IMR-90 (cell line): ENCODE measurements around the gene ZC3H4. TPM values are rescaled to one million over a fixed set of nuclear protein-coding genes. Genes with fewer than 3 reads are reported as not detected.

Experiments
- ATAC-seq: fragments of 200-7000 bp; cut with Tn5 transposase; 2 replicates; pipeline ENCODE4 v1.9.1; 2020; ENCODE audit warnings: low read depth, mild to moderate bottlenecking, moderate library complexity
- BruUV-seq: library from RNA; stranded (reverse); fragments of 400-500 nt; replicated peaks from 2 replicates; lab custom pipeline; 2021; lab: Mats Ljungman, UMichigan
- CTCF ChIA-PET: fragments of 300-600 bp; formaldehyde crosslinking; extraction: SDS; loops from one replicate; lab custom pipeline; 2021; ENCODE audit warnings: antibody characterized with exemption; lab: Yijun Ruan, JAX
- POLR2A ChIA-PET: fragments of 300-600 bp; sonication (Branson Sonifier 250); formaldehyde crosslinking; loops from one replicate; lab custom pipeline; 2022; ENCODE audit warnings: antibody characterized with exemption; ENCODE audit not compliant: unreplicated experiment; lab: Charles Lee
- DNase-seq: peaks from one replicate; pipeline ENCODE4 v3.0.0; 2013
- H2AFZ ChIP-seq: replicated peaks from 2 replicates; pipeline ENCODE3; 2013; ENCODE audit warnings: low read length, mild to moderate bottlenecking; ENCODE audit not compliant: poor library complexity
- H2AK5ac ChIP-seq: 2 replicates; pipeline ENCODE4 v1.6.1; 2013; ENCODE audit warnings: low read depth, low read length, inconsistent platforms
- H2AK9ac ChIP-seq: replicated peaks from 2 replicates; pipeline ENCODE3; 2013; ENCODE audit warnings: mild to moderate bottlenecking, low read depth, low read length, moderate library complexity; ENCODE audit not compliant: poor library complexity
- H2BK120ac ChIP-seq: 2 replicates; pipeline ENCODE4 v1.6.1; 2013; ENCODE audit warnings: low read depth, low read length, inconsistent platforms
- H2BK15ac ChIP-seq: 3 replicates; pipeline ENCODE4 v1.6.1; 2013; ENCODE audit warnings: low read depth, low read length, inconsistent platforms
- H2BK20ac ChIP-seq: 2 replicates; pipeline ENCODE4 v1.6.1; 2013; ENCODE audit warnings: low read depth, mild to moderate bottlenecking, inconsistent platforms, low read length, moderate library complexity
- H2BK5ac ChIP-seq: 2 replicates; pipeline ENCODE4 v1.6.1; 2013; ENCODE audit warnings: mild to moderate bottlenecking, low read depth, low read length, inconsistent platforms; ENCODE audit not compliant: poor library complexity, severe bottlenecking
- H3K14ac ChIP-seq: replicated peaks from 2 replicates; pipeline ENCODE4 v1.6.1; 2013; ENCODE audit warnings: low read depth, low read length, inconsistent platforms
- H3K18ac ChIP-seq: 2 replicates; pipeline ENCODE4 v1.6.1; 2013; ENCODE audit warnings: low read depth, low read length, control low read depth
- H3K23ac ChIP-seq: 2 replicates; pipeline ENCODE4 v1.6.1; 2013; ENCODE audit warnings: low read depth, low read length, inconsistent platforms
- H3K27ac ChIP-seq: 2 replicates; pipeline ENCODE4 v1.5.1; 2013; ENCODE audit warnings: mild to moderate bottlenecking, control low read depth, low read length; ENCODE audit not compliant: insufficient read depth
- H3K27me3 ChIP-seq: 2 replicates; pipeline ENCODE4 v1.6.1; 2013; ENCODE audit warnings: low read length; ENCODE audit not compliant: control insufficient read depth, insufficient read depth
- H3K36me3 ChIP-seq: 2 replicates; pipeline ENCODE4 v1.6.1; 2013; ENCODE audit warnings: low read length, mixed read lengths; ENCODE audit not compliant: control insufficient read depth, insufficient read depth
- H3K4ac ChIP-seq: 2 replicates; pipeline ENCODE4 v1.6.1; 2013; ENCODE audit warnings: low read depth, low read length, inconsistent platforms
- H3K4me1 ChIP-seq: 2 replicates; pipeline ENCODE4 v1.6.1; 2013; ENCODE audit warnings: low read length, mixed read lengths; ENCODE audit not compliant: control insufficient read depth, insufficient read depth
- H3K4me2 ChIP-seq: 2 replicates; pipeline ENCODE4 v1.6.1; 2013; ENCODE audit warnings: low read depth, mild to moderate bottlenecking, control low read depth, low read length, moderate library complexity
- H3K4me3 ChIP-seq: 2 replicates; pipeline ENCODE4 v1.5.1; 2013; ENCODE audit warnings: low read depth, mild to moderate bottlenecking, control low read depth, low read length, moderate library complexity; ENCODE audit not compliant: insufficient read depth
- H3K56ac ChIP-seq: 2 replicates; pipeline ENCODE4 v1.6.1; 2013; ENCODE audit warnings: low read length, inconsistent platforms; ENCODE audit not compliant: insufficient read depth; ENCODE audit errors: extremely low read depth
- H3K79me1 ChIP-seq, 2 experiments: 2 replicates each; pipeline ENCODE4 v1.6.1; 2013; ENCODE audit warnings: low read length in 2 of 2, inconsistent platforms in 1 of 2, low read depth in 1 of 2
- H3K9ac ChIP-seq: 2 replicates; pipeline ENCODE4 v1.6.1; 2013; ENCODE audit warnings: low read depth, low read length, control low read depth
- H3K9me1 ChIP-seq: 2 replicates; pipeline ENCODE4 v1.6.1; 2013; ENCODE audit warnings: low read length, inconsistent platforms; ENCODE audit not compliant: insufficient read depth
- H3K9me3 ChIP-seq: 2 replicates; pipeline ENCODE4 v1.6.1; 2013; ENCODE audit warnings: low read length; ENCODE audit not compliant: control insufficient read depth, insufficient read depth
- H4K20me1 ChIP-seq: 2 replicates; pipeline ENCODE4 v1.6.1; 2013; ENCODE audit warnings: low read length, inconsistent platforms; ENCODE audit not compliant: insufficient read depth
- H4K5ac ChIP-seq: 2 replicates; pipeline ENCODE4 v1.6.1; 2013; ENCODE audit warnings: mild to moderate bottlenecking, low read depth, low read length, control low read depth
- H4K8ac ChIP-seq, 2 experiments: 2 replicates each; pipeline ENCODE4 v1.6.1; 2013; ENCODE audit warnings: low read depth in 2 of 2, low read length in 2 of 2, control low read depth in 1 of 2, inconsistent platforms in 1 of 2
- H4K91ac ChIP-seq: 2 replicates; pipeline ENCODE4 v1.6.1; 2013; ENCODE audit warnings: low read depth, low read length, inconsistent platforms; ENCODE audit not compliant: insufficient read depth
- BHLHE40 ChIP-seq: fragments of 150-350 bp; IDR thresholded peaks from 2 replicates; pipeline ENCODE4 v1.6.1; 2016; ENCODE audit warnings: mild to moderate bottlenecking, low read depth, low read length
- CEBPB ChIP-seq: IDR thresholded peaks from 2 replicates; pipeline ENCODE4 v1.6.1; 2012; ENCODE audit warnings: low read depth, low read length, improper control_type of control experiment
- CHD1 ChIP-seq: IDR thresholded peaks from 2 replicates; pipeline ENCODE4 v1.6.1; 2012; ENCODE audit warnings: low read depth, low read length, improper control_type of control experiment
- CTCF ChIP-seq: conservative IDR thresholded peaks from 2 replicates; pipeline ENCODE4 v1.5.1; 2012; ENCODE audit warnings: mild to moderate bottlenecking, low read depth, low read length, improper control_type of control experiment
- ELK1 ChIP-seq: fragments of 150-350 bp; IDR thresholded peaks from 2 replicates; pipeline ENCODE4 v1.6.1; 2016; ENCODE audit warnings: low read depth, mild to moderate bottlenecking, low read length, moderate library complexity, borderline replicate concordance
- FOS ChIP-seq: fragments of 150-350 bp; IDR thresholded peaks from 2 replicates; pipeline ENCODE4 v1.6.1; 2016; ENCODE audit warnings: low read depth, low read length
- NFE2L2 ChIP-seq: fragments of 150-350 bp; IDR thresholded peaks from 2 replicates; pipeline ENCODE4 v1.6.1; 2016; ENCODE audit warnings: low read depth, mild to moderate bottlenecking, low read length
- RAD21 ChIP-seq: IDR thresholded peaks from 2 replicates; pipeline ENCODE4 v1.6.1; 2012; ENCODE audit warnings: low read length, improper control_type of control experiment
- RCOR1 ChIP-seq: IDR thresholded peaks from 2 replicates; pipeline ENCODE4 v1.6.1; 2012; ENCODE audit warnings: mild to moderate bottlenecking, low read length, improper control_type of control experiment; ENCODE audit not compliant: insufficient replicate concordance
- SMC3 ChIP-seq: fragments of 150-350 bp; IDR thresholded peaks from 2 replicates; pipeline ENCODE4 v1.6.1; 2016; ENCODE audit warnings: low read depth, mild to moderate bottlenecking, antibody characterized with exemption, low read length, moderate library complexity
- USF2 ChIP-seq: fragments of 150-350 bp; IDR thresholded peaks from 2 replicates; pipeline ENCODE4 v1.6.1; 2017; ENCODE audit warnings: mild to moderate bottlenecking, antibody characterized with exemption, low read length, low read depth
- WGBS, 2 experiments: methylation state at CpG; one replicate each; pipeline versions ENCODE4 v1.1.5 to v1.1.7; 2013; ENCODE audit warnings: missing lambda C conversion rate in 2 of 2; ENCODE audit not compliant: insufficient read length in 1 of 2; ENCODE audit errors: extremely low coverage in 2 of 2; 5-methylcytosine and 5-hydroxymethylcytosine counted together
- dilution Hi-C: fragments of 300-500 bp; cut with HindIII; formaldehyde crosslinking; loops from one replicate; pipeline ENCODE4 v1.14.3; 2018; ENCODE audit warnings: low sequenced_read_pairs; ENCODE audit not compliant: unreplicated experiment
- in situ Hi-C: fragments of 300-500 bp; cut with MboI; formaldehyde crosslinking; loops from 3 replicates; pipeline ENCODE4 v1.14.3; 2019; ENCODE audit warnings: low sequenced_read_pairs, inconsistent platforms, mixed read lengths
- intact Hi-C: fragments of 100-400 bp; cut with micrococcal nuclease; formaldehyde crosslinking; loops from 2 replicates; pipeline ENCODE4 v1.10.0; 2022
- polyA plus RNA-seq, 3 experiments: library from polyadenylated mRNA; depleted of rRNA; stranded (reverse); fragments of >200 nt; gene quantifications; 2 replicates each; pipeline ENCODE4 v1.2.3, GENCODE V29; 2012; ENCODE audit warnings: low replicate concordance in 1 of 3
- total RNA-seq: library from RNA; depleted of rRNA; stranded (reverse); fragments of >200 nt; gene quantifications from 2 replicates; pipeline ENCODE4 v1.2.3, GENCODE V29; 2012

Gene ZC3H4
- total and polyA plus RNA-seq, 2 of the 4 experiments (the other 2 are of a cell fraction): 3.9 to 8.9 TPM

- Histone ChIP-seq H3K56ac (no peak overlapping the region), H4K8ac (no peak overlapping the region), H4K5ac (no peak overlapping the region), H2BK15ac (no peak overlapping the region), H3K18ac (no peak overlapping the region), H3K9ac (no peak overlapping the region), H3K4me2 (no peak overlapping the region), H3K4ac (no peak overlapping the region), H3K9me1 (no peaks in the 10 kb centered on the region), H3K36me3 (no peaks in the 10 kb centered on the region), H4K91ac (no peak overlapping the region), H3K14ac (no peak overlapping the region), H4K20me1 (no peaks in the 10 kb centered on the region; the same call in 1 of the 2 replicates), H2BK120ac (no peak overlapping the region), H3K27me3 (peaks cover 28% of the 10 kb centered on the region), H2BK20ac (no peak overlapping the region), H3K23ac (no peak overlapping the region), H3K4me3 (no peak overlapping the region), H2AFZ (no peak overlapping the region), H2AK5ac (no peak overlapping the region), H2AK9ac (peak overlapping the region; percentile 42), H3K79me1 (no peaks in the 10 kb centered on the region), H3K4me1 (peaks cover 1% of the 10 kb centered on the region; the same call in 1 of the 2 replicates), H3K27ac (no peak overlapping the region), H2BK5ac (no peak overlapping the region), H3K9me3 (no peaks in the 10 kb centered on the region)
- in situ Hi-C loops (no loop called here), dilution Hi-C loops (no loop called here), intact Hi-C loops (no loop called here)
- no peak for DNase-seq
- ATAC-seq: no peak
- TF ChIP-seq BHLHE40: no peak
- TF ChIP-seq CEBPB: no peak
- no peak for TF ChIP-seq ELK1
- no peak for TF ChIP-seq CHD1
- TF ChIP-seq CTCF: no peak
- TF ChIP-seq RAD21: no peak
- TF ChIP-seq RCOR1: no peak
- no peak for TF ChIP-seq FOS
- no peak for TF ChIP-seq NFE2L2
- no peak for TF ChIP-seq USF2
- no peak for TF ChIP-seq SMC3
- no TSS peak for BruUV-seq
- WGBS, 2 experiments: 100% methylated on average over 1 of the region's 14 CpGs; no CpG with 5 or more reads in 1 of the 2 experiments
- CTCF ChIA-PET: no interaction called here
- POLR2A ChIA-PET: interaction anchor here (0.5 kb wide), 1 partner anchor 262 kb away, joined by 6 read pairs; no protein-coding TSS in a partner anchor
Measured at GRCh38 chr19:47028195-47028601, 85.4 kb downstream of the ZC3H4 start.
